NCI-H82 treated with DMSO at 0.1 percent for 48 hours (cell line): Measurements from ENCODE around the gene NDST3.

ENCODE experiments used
- DNase-seq: peaks from one replicate; lab custom pipeline; 2025; ENCODE audit not compliant: unreplicated experiment; lab: John Stamatoyannopoulos, UW

Gene NDST3

DNA sequence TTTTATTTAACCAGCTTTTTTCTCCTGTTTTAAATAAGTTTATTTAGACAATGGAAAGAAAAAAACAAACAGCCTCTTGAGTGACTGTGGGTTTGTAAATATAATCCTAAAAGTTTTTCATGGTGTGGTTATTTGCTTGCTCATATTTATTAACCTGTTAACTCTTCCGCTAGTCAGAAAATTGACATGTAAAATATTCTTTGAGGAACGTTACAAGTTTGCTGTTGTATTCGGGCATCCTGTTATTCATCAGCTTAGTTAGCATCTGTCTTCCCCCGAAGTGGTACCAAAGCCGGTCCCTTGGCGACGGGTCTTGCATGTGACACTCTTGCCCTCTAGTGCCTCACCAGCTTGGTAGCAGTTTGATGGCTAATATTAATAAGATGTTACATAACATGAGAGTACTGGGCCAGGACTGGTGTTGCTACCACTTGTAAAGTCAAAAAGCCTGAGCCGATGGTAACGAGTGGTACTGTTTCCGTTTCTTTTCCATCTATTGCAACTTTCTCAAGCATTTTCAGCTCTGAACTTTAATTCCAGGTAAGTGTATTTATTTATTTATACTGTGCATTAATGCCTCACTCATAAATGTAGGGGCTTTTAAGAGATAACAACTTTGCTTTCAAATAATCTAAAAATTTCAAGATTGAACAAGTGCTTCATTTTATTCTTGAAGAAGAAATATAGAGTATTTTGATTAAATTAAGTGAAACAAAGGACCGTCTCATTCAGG is at the start of gene NDST3:
Gene NDST3 (plus strand): TSS at position 434 of the 733 bp plus-strand sequence. CDS start 19,425 bp downstream, outside the sequence.
- DNase-seq: peak; percentile 77

DNA sequence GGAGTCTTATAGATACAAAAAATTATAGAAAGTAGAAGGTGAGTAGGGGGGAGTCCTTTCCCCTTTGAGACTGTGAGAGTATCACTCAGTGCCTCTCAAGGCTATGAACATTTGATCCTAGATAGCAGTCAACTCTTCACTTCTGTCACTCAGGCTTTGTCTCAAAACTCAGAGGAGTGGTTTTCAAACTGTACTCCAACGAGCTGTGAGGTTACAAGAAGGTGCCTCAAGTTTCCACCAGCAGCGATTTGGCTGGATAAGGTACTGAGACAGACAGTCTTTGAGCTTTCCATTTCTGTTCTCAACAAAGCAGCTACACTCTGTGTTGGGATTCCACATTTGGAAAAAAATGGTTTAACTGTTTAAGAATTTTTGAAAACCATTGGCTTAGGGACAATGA is 48.0 kb upstream of the NDST3 start:
- DNase-seq: no peak

DNA sequence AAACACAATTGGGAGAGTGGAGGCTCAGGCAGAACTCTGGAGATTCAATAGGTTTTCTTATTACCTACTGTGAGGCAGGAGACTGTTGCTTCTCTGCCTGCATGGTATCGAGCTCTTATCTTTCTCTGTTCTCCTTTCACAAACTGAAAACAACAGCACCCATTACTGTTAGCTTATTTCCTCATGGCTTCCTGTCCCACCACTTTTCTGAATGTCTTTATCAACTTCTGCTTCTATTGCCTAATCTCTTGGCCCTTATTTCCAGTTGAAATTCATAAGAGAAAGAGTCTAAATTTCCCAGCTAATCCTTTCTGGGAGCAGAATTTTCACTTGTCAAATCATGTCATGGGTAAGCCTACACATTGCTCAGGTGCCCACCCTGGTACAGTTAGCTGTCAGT is 46.8 kb upstream of the NDST3 start:
- DNase-seq: no peak

DNA sequence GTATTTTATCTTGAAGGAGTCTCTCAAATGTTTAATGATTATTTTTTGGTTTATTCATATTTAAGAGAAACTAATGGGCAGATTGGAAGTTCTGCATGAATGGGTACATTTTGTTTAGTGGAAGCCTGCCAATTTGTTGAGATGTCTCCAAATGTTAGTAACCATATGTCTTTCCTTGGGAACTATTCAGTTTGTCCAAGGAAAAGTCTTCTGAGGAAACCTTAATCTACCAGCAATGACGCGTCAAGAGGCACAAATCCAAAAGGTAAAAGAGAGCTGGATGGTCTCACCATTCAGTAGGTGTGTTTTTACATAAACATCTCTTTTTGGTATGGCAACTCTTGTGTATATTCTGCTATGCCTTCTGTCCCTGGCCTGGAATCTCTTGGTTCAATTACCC is 37.4 kb upstream of the NDST3 start:
- no peak for DNase-seq

DNA sequence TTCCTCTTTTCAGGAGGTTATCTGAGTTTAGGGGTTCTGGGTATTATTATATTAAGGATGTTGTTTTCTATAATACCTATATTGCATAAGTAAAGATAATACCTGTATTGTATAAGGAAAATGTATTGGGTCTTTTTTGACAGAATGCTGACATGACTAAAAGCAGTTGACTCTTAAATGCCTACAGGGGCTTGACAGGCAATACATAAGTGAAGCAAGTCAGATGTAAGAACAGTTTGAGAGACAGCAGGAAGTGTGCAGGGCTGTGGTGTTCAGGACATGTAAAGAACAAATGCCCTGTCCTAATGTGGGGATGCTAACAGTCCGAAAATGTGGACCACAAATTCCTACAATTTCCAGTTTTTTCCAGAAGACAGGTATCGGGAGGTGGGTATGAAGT is 30.2 kb upstream of the NDST3 start:
- DNase-seq: no peak

DNA sequence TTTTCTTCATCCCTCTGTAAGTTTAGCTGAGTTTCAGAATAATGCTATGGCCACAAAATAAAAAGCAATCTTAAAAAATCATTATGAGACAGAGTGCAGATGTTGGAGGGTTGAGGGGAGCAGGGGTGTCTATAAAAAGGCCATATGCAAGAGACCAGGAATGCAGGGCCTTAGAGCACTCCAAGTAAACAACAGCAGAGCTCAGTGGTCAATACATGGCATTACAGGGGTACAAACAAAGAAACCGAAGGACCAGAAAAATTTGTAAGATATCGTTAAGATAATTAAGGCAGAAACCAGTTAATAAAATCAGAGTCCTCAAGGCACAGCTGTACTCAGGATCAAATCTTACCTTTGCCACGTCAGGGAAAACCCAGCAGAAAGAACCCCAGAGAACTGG is 28.4 kb upstream of the NDST3 start:
- no peak for DNase-seq

DNA sequence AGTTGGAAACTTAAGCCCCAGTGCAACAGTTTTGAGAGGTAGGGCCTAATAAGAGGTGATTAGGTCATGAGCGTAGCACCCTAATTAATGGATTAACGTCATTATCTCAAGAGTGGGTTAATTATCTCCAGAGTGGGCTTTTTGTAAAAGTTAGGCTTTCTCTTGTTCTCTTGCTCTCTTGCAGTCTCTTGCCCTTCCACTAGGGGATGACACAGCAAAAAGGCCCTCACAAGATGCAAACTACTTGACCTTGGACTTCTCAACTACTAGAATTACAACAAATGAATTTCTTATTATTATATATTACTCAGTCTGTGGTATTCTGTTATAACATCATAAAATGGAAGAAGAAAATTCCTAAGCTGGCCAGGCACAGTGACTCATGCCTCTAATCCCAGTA is 22.1 kb upstream of the NDST3 start:
- DNase-seq: no peak

DNA sequence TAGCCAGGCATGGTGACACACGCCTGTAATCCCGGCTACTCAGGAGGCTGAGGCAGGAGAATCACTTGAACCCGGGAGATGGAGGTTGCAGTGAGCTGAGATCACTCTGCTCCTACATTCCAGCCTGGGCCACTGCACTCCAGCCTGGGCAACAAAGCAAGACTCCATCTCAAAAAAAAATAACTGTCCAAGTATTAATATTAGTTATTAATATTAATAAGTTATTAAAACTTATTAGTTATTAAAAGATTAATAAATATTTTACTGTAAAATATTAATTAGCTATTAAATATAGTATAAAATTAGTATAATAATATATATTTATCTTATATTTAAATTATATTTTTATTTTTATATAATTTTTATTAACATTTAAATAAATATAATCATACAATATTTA is 19.5 kb upstream of the NDST3 start:
- DNase-seq: no peak

DNA sequence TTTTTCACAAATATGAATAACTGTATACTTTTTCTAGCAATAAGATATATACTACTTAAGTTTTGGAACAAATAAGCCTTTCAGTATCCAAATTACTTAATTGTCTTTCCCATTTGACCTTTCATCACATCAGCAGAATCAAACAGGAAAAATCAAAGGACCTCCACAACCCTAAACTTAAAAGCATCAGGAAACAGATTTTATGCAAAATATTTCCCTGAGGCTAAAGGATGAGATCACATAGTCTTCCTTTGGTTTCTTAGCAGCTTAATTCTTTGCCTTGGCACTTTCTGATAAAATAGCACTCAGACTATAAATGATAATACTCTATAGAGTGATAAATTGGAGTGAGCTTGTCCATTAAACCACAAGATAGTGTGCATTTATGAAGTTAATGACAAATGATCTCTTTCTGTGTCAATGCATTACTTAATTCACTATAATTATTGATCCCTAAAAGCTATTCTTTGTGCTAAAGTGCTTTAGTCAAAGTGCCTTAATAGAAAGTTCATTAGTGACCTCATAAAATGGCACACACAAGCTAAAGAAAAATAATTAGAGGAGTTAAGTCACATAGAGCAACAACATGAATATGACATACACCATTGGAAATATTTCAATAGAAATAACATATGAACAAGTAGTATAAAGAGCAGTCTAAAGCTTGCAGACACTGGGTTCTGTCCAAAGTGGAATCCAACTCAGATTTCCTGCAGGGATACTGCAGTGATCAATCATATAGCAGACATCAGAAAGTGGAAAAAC is 15.7 kb upstream of the NDST3 start:
- DNase-seq: no peak

DNA sequence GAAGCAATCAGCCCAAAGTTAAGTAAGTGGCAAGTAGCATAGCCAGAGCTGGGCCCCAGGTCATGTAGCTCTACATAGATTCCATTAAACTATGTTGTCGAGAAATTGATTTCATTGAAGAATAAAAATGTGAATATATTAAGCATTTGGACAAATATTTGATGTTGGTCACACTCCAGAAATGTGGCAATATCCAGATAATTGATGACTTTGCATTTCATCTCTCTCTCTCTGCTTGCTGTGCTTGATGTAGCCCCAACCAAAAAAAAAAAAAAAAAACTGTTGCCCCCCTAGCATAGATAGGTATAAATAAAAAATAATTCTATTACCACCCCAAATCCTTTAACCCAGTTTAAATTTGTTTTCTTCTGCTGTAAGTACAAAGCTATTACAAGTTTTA is 7.5 kb upstream of the NDST3 start:
- no peak for DNase-seq

DNA sequence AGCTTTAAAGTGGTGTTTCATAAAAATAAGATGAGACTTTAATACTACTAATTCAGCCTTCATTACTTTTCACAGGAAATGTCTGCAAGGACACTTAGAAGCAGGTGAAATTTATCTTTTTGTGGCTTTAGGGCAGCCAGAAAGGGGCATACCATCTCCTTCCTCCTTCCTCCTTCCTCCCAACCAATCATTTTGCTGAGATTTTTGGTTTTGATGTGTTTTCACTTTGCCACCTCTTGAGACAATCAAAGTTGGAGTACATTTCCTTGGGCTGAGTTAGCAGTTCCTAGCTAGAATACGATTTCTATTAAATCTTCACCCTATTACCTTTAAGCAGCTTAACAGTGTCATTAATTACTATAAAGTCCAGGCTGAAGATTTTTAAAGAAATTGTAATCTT is 5.1 kb upstream of the NDST3 start:
- no peak for DNase-seq

DNA sequence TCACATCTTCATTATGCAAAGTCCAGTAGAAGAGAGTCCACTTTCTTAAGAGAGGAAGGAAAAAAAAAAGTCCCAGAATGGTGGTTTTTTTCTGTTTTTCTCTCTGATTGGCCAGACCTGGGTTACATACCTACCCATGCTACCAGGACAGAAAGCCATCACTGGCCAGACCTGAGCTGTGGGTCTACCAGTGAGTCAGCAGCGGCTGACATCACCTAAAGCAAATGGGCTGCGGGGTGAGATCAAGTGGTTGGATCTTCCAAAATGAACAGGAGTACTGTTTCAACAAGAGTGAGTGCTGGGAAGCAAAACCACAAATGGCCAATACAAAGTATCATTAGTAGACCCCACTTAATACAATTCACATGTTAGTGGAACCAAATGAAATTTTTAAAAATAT is 1.6 kb upstream of the NDST3 start:
- no peak for DNase-seq

DNA sequence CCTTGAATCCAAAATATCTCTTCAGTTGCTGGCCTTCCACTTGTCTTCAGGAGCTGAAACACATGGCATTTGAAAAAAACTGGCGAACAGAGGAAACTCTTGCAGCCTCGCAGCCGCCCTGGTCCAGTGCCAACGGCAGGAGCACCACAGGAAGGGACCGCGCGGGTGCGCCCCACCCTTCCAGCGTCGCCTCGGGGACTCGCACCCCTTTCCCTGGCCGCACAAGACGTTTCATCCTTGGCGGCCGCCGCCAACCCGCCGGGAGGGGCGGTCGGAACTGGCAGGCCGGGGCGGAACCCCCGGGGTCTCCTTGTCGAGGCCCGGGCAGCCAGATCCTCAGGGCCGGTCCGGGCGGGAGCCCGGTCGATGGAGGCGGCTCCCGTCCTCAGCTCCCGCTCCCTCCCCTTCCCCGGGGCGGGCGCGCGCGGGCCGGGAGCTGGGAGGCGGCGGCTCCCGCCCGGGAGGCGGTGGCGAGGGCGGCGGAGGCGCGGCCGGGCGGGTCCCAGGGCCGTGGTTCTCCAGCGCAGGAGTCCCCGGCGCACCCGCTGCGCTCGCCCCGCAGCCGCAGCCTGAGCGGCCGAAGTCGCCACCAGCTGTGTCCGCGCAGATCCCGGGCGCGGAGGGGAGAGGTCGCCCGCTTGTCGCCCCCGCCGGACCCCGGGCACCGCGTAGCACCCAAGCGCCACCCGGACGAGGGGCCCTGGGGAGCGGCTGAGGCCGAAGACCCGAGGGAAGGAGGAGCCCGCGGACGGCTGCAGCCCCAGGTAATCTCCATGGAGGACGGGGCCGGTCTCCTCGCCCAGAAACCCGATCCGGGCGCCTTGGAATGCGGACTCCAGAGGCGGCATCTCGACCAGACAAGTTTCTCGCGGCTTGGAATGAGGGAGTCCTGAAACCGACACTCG is 886 bp upstream of the NDST3 start:
- no peak for DNase-seq

DNA sequence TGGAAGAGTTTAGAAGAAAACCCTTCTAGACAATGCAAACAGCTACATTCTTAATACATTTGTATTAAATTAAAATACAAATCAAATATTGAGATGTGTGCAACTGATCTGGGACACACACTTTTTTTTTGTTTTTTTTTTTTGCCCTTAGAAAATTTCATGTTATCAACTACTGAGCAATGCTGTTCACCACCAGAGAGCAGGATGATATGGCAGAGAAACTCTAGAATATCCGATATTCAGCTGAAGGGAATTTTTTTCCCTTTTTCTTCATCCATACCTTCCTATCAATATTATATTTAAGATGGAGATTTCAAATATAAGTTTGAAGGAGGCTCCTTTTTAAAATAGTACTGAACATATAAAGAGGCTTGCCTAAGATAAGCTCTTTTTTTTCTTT is 1.0 kb downstream of the NDST3 start:
- DNase-seq: no peak

DNA sequence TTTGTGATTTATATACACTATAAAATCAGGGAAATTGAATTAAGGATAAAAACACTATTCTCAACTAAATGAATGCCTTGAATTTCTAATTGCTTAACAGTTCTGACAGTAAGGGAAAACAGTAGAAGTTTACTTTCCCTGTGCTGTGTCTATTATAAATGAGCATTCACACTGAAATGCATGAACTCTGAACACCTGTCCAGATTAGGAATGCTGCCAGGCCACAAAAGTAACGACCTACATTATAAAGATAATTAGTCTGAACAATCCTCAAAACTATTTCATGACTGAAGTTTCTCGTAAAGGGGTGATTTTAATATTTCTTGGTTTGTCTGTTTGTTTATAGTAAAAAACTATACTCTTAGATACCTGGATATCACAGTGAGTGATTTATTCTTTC is 2.0 kb downstream of the NDST3 start:
- DNase-seq: no peak

DNA sequence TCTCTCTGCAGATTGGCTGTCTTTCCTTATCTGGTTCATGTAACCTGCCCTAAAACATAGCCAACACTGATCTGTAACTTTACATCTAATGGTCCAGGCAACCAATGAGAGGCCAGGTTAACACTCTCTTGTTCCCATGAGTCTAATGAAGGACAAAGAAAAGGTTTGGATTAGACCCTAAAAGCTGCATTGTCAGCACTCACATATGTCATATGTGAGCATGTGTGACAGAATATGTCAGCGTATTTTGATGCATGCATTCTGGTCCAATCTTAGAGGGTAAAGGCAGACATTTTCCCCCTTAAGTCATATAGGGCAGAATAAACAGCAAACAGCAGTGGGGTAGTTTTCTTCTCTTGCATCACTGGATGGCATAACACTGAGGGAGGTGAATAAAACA is 3.7 kb downstream of the NDST3 start:
- DNase-seq: no peak

DNA sequence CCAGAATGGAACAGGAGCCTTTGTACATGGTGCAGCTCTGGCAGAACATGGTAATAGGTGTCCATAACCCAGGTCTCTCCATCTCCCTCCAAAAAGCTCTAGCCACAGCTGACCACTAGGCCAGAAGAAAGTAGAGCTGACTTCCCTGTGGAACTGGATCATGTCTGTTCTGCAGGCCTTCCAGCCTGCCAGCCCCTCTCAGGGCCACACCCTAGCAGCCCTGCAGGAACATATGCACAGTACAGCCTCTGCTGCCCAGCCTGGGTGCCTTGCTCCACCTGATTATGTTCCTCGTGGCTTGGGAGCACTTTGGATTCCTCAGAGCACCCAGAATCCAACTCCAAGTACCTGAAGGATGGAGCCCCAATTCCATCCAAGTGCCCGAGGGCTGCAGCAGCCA is 12.0 kb downstream of the NDST3 start:
- no peak for DNase-seq

DNA sequence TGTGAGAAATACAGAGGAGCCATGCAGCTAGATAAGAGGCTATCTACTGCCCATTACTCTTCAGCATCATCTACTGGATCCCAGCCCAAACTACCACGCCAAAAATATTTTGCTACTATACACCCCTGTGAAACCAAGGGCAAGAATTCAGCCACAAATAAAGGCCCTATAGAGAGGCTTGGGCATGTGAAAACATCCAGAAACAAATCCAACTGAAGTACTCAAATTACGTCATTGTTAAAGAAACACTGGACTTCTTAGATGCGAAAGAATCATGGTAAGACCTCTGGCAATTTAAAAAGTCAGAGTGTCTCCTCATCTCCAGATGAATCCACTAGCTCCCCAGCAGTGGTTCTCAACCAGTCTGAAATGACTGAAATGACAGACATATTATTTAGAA is 12.8 kb downstream of the NDST3 start:
- DNase-seq: no peak

DNA sequence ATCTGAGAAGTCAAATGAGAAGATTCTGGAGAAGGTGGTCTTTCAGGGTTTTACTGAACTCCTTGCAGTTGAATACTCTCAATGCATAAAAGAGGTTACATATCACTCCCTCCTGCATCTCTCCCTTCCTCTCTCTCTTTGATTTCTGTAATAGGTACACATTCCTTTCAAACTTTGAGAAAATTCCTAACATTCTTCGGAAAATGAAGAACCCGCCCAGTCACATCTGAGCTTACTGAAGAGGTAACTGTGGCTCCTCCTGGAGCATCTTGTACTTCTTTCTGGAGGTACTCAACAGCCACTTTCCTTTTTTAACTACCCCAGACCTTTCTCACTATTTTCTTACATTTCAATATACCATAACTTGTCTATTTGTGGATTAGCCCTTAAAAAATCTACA is 24.7 kb downstream of the NDST3 start:
- DNase-seq: no peak

DNA sequence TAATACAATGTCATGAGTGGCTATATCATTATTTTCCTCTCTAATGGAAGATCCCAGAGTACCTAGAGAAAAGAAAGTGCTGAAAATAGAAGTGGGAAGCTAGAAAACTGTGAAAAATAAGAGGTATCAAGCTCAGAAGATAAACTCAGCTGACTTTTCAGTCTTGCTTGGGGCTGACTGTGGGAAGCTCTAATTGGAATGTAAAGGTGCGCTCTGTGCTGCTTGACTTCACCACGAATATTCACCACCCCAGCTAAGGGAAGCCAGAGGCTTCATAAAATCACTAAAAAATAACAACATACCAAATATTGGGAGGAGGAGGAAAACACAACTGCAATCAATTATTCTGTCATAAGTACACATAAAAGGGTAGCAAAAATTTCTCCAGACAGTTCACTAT is 25.1 kb downstream of the NDST3 start:
- DNase-seq: no peak

DNA sequence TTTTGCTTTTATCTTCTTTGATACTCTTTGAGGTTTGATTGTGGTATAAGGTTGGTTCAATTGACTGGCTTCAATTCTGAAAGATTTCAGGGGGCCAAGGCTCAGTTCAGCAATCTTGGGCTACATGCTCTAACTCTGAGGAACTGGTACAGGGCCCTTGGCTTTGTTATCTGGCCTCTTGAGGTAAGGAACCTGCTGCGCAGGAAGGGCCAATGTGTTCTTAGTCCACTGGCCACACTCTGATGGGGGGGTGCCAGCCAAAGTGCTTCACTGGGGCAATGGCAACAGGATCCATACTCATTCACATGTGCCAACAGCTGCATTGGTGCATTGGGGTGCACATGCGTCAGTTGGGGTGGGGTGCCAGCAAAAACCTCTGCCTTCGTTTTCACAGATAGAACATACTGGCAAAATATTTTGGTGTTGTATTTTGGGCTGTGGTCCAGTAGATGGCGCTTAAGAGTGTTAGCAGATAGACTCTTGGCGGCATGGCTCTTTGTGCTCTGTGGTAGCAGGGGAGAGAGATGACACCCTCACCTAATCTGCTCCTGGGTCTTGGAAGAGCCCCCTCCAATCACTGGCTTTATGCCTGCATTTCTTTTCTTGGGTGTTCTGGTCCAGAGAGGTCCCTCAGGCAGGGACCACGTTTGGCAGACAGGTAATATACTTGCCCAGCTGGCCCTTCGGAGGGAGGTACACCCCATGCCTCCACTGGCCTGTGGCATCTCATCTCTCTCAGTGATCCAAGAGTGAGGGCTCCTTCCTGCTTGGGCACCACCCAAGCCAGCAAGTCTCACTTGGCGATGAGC is 42.9 kb downstream of the NDST3 start:
- no peak for DNase-seq
